Measurements from ENCODE around the gene PGAP3. TPM values are rescaled to one million over a fixed set of nuclear protein-coding genes. Genes with fewer than 3 reads are reported as not detected.

Gene PGAP3
- total and polyA plus RNA-seq, 2 of the 4 experiments (the other 2 are of a cell fraction), result 4.3 to 9.8 TPM

GRCh38 chr17:39674179-39674578 lies 13.7 kb downstream of the PGAP3 start:
- ChIA-PET POLR2A (ENCODE audit: unreplicated experiment) (no interaction called here), CTCF (no interaction called here)
- no peak overlapping the region for H3K9ac ChIP-seq (ENCODE audit: low read depth, low read length)
- no peak overlapping the region for H3K27ac ChIP-seq (ENCODE audit: insufficient read depth, low read length)
- peaks cover 7% of the 10 kb centered on the region for H3K4me1 ChIP-seq (ENCODE audit: control insufficient read depth, insufficient read depth, low read length)
- H3K4me2 ChIP-seq (ENCODE audit: low read depth, low read length), result no peak overlapping the region
- no peaks in the 10 kb centered on the region for H4K20me1 ChIP-seq (ENCODE audit: insufficient read depth, low read length)
- no peak overlapping the region for H2AK9ac ChIP-seq (replicated peaks; ENCODE audit: low read depth, low read length, poor library complexity)
- no peak overlapping the region for H4K5ac ChIP-seq (ENCODE audit: low read depth, low read length)
- H3K79me1 ChIP-seq (ENCODE audit: low read depth in 1 of 2, low read length in 2 of 2), result no peaks in the 10 kb centered on the region
- no peak overlapping the region for H2BK15ac ChIP-seq (ENCODE audit: low read depth, low read length)
- no peak overlapping the region for H4K8ac ChIP-seq (ENCODE audit: low read depth in 2 of 2, low read length in 2 of 2)
- no peak overlapping the region for H2BK120ac ChIP-seq (ENCODE audit: low read depth, low read length)
- H3K9me1 ChIP-seq (ENCODE audit: insufficient read depth, low read length), result peaks cover 7% of the 10 kb centered on the region; the same call in 1 of the 2 replicates
- H3K36me3 ChIP-seq (ENCODE audit: control insufficient read depth, insufficient read depth, low read length), result peaks cover 4% of the 10 kb centered on the region; the same call in 1 of the 2 replicates
- no TSS peak for BruUV-seq (replicated peaks)
- in situ Hi-C loops (cut with MboI; ENCODE audit: low sequenced_read_pairs), result no loop called here
- intact Hi-C loops (cut with micrococcal nuclease), result no loop called here
- no peak overlapping the region for H2BK5ac ChIP-seq (ENCODE audit: low read depth, low read length, poor library complexity, severe bottlenecking)
- dilution Hi-C loops (cut with HindIII; ENCODE audit: low sequenced_read_pairs, unreplicated experiment), result no loop called here
- no peak overlapping the region for H2AFZ ChIP-seq (replicated peaks; ENCODE audit: low read length, poor library complexity)
- no peak for TF ChIP-seq RFX5 (IDR thresholded peaks at IDR 0.05; ENCODE audit: low read depth, low read length)
- no peak overlapping the region for H2BK20ac ChIP-seq (ENCODE audit: low read depth, low read length)
- DNase-seq (no peak), ATAC-seq (ENCODE audit: low read depth) (no peak)
- no peak overlapping the region for H3K56ac ChIP-seq (ENCODE audit: extremely low read depth, insufficient read depth, low read length)
- peaks cover 29% of the 10 kb centered on the region for H3K27me3 ChIP-seq (ENCODE audit: control insufficient read depth, insufficient read depth, low read length)
- H3K4ac ChIP-seq (ENCODE audit: low read depth, low read length), result no peak overlapping the region
- H4K91ac ChIP-seq (ENCODE audit: insufficient read depth, low read depth, low read length), result no peak overlapping the region
- H3K18ac ChIP-seq (ENCODE audit: low read depth, low read length), result no peak overlapping the region
- no CpG with 5 or more reads among the region's 5 CpGs for WGBS, 2 experiments (ENCODE audit: extremely low coverage in 2 of 2, insufficient read length in 1 of 2)
- no peak overlapping the region for H3K23ac ChIP-seq (ENCODE audit: low read depth, low read length)
- no peaks in the 10 kb centered on the region for H3K9me3 ChIP-seq (ENCODE audit: control insufficient read depth, insufficient read depth, low read length)
- no peak overlapping the region for H2AK5ac ChIP-seq (ENCODE audit: low read depth, low read length)
- no peak overlapping the region for H3K4me3 ChIP-seq (ENCODE audit: insufficient read depth, low read depth, low read length)
- H3K14ac ChIP-seq (replicated peaks; ENCODE audit: low read depth, low read length), result no peak overlapping the region

Measured in IMR-90 (cell line).